HEK293 (cell line): ENCODE measurements around the gene OR8S1.

Experiments
- CTCF ChIA-PET: fragments of 350-600 bp; formaldehyde crosslinking; extraction: SDS; loops from one replicate; lab custom pipeline; 2021; ENCODE audit warnings: antibody characterized with exemption; lab: Yijun Ruan, JAX
- POLR2A ChIA-PET: fragments of 300-600 bp; formaldehyde crosslinking; extraction: SDS; loops from one replicate; lab custom pipeline; 2020; ENCODE audit warnings: antibody characterized with exemption, inconsistent platforms; lab: Yijun Ruan, JAX
- H3K27ac ChIP-seq: fragments of 200-500 bp; sonication (Bioruptor generic); 2 replicates; pipeline ENCODE4 v1.5.1; 2014; ENCODE audit warnings: low read depth, low read length, control low read depth, inconsistent platforms; ENCODE audit errors: extremely low read depth
- H3K36me3 ChIP-seq, 2 experiments: fragments of 200-500 bp in 1 of 2; sonication (Bioruptor generic) in 1 of 2; 1 replicate in 1 of 2; 2 replicates in 1 of 2; pipeline ENCODE4 v1.5.1; 2014 to 2017; ENCODE audit warnings: inconsistent platforms in 2 of 2, low read length in 2 of 2; ENCODE audit not compliant: control insufficient read depth in 2 of 2, insufficient read depth in 1 of 2
- H3K4me1 ChIP-seq: fragments of 200-500 bp; sonication (Bioruptor generic); 2 replicates; pipeline ENCODE4 v1.5.1; 2014; ENCODE audit warnings: mild to moderate bottlenecking, low read length, inconsistent platforms; ENCODE audit not compliant: control insufficient read depth, insufficient read depth
- H3K4me3 ChIP-seq: 2 replicates; pipeline ENCODE4 v1.5.1; 2011; ENCODE audit warnings: low read depth, mild to moderate bottlenecking, control low read depth, low read length, moderate library complexity
- H3K9me3 ChIP-seq: fragments of 200-500 bp; sonication (Bioruptor generic); 2 replicates; pipeline ENCODE4 v1.5.1; 2014; ENCODE audit warnings: low read depth, low read length, inconsistent platforms; ENCODE audit not compliant: control insufficient read depth, insufficient read depth
- KLF7 ChIP-seq: fragments of 450-650 bp; formaldehyde crosslinking; IDR thresholded peaks from 2 replicates; pipeline ENCODE4 v1.5.1; 2016; ENCODE audit warnings: missing biosample characterization, missing genetic modification characterization, borderline replicate concordance
- OVOL3 ChIP-seq: fragments of 450-650 bp; formaldehyde crosslinking; IDR thresholded peaks from 2 replicates; pipeline ENCODE4 v1.5.1; 2016; ENCODE audit warnings: missing biosample characterization, missing genetic modification characterization
- PBX3 ChIP-seq: sonication (generic); formaldehyde crosslinking; IDR thresholded peaks from 2 replicates; pipeline ENCODE4 v1.8.1; 2022; ENCODE audit warnings: mild to moderate bottlenecking, moderate library complexity, missing genetic modification reagents
- REPIN1 ChIP-seq: fragments of 450-650 bp; formaldehyde crosslinking; IDR thresholded peaks from 2 replicates; pipeline ENCODE4 v1.5.1; 2017; ENCODE audit warnings: missing biosample characterization, missing genetic modification characterization, low read depth
- SALL2 ChIP-seq: fragments of 450-650 bp; formaldehyde crosslinking; IDR thresholded peaks from 2 replicates; pipeline ENCODE4 v1.5.0; 2017; ENCODE audit warnings: missing biosample characterization, mild to moderate bottlenecking, missing genetic modification characterization, borderline replicate concordance
- YY1 ChIP-seq: fragments of 450-650 bp; formaldehyde crosslinking; IDR thresholded peaks from 2 replicates; pipeline ENCODE4 v1.5.1; 2018; ENCODE audit warnings: missing biosample characterization, missing genetic modification characterization
- YY2 ChIP-seq: fragments of 450-650 bp; formaldehyde crosslinking; IDR thresholded peaks from 2 replicates; pipeline ENCODE4 v1.5.1; 2016; ENCODE audit warnings: missing biosample characterization, missing genetic modification characterization
- ZNF174 ChIP-seq: fragments of 450-650 bp; formaldehyde crosslinking; IDR thresholded peaks from 2 replicates; pipeline ENCODE4 v1.5.0; 2017; ENCODE audit warnings: missing biosample characterization, mild to moderate bottlenecking, missing genetic modification characterization
- ZNF23 ChIP-seq: fragments of 450-650 bp; formaldehyde crosslinking; IDR thresholded peaks from 2 replicates; pipeline ENCODE4 v1.5.1; 2016; ENCODE audit warnings: missing biosample characterization, missing genetic modification characterization, borderline replicate concordance
- ZNF341 ChIP-seq: fragments of 450-650 bp; formaldehyde crosslinking; IDR thresholded peaks from 2 replicates; pipeline ENCODE4; 2016; ENCODE audit warnings: low read depth, missing biosample characterization, missing genetic modification characterization
- ZNF558 ChIP-seq: fragments of 450-650 bp; formaldehyde crosslinking; IDR thresholded peaks from 2 replicates; pipeline ENCODE4 v1.5.1; 2016; ENCODE audit warnings: missing biosample characterization, missing genetic modification characterization
- ZNF600 ChIP-seq: fragments of 450-650 bp; formaldehyde crosslinking; IDR thresholded peaks from 2 replicates; pipeline ENCODE4 v1.5.1; 2016; ENCODE audit warnings: missing biosample characterization, missing genetic modification characterization
- ZNF610 ChIP-seq: fragments of 450-650 bp; formaldehyde crosslinking; IDR thresholded peaks from 2 replicates; pipeline ENCODE4 v1.5.1; 2016; ENCODE audit warnings: missing biosample characterization, missing genetic modification characterization, borderline replicate concordance
- ZNF645 ChIP-seq: fragments of 450-650 bp; formaldehyde crosslinking; IDR thresholded peaks from 2 replicates; pipeline ENCODE4; 2016; ENCODE audit warnings: missing biosample characterization, missing genetic modification characterization
- ZNF692 ChIP-seq: fragments of 450-650 bp; formaldehyde crosslinking; IDR thresholded peaks from 2 replicates; pipeline ENCODE4 v1.5.1; 2016; ENCODE audit warnings: missing biosample characterization, missing genetic modification characterization
- ZNF701 ChIP-seq: fragments of 450-650 bp; formaldehyde crosslinking; IDR thresholded peaks from 2 replicates; pipeline ENCODE4 v1.5.1; 2016; ENCODE audit warnings: missing biosample characterization, missing genetic modification characterization
- ZNF776 ChIP-seq: fragments of 450-650 bp; formaldehyde crosslinking; IDR thresholded peaks from 2 replicates; pipeline ENCODE4 v1.5.0; 2017; ENCODE audit warnings: missing biosample characterization, missing genetic modification characterization, borderline replicate concordance
- ZNF837 ChIP-seq: fragments of 450-650 bp; formaldehyde crosslinking; IDR thresholded peaks from 2 replicates; pipeline ENCODE4 v1.5.1; 2016; ENCODE audit warnings: missing biosample characterization, missing genetic modification characterization
- ZSCAN23 ChIP-seq: fragments of 450-650 bp; formaldehyde crosslinking; IDR thresholded peaks from 2 replicates; pipeline ENCODE4 v1.5.1; 2016; ENCODE audit warnings: missing biosample characterization, missing genetic modification characterization
- TF ChIP-seq, protein P1 (sequence below): IDR thresholded peaks from 2 replicates; pipeline ENCODE4 v1.6.1; 2011; ENCODE audit warnings: mild to moderate bottlenecking, low read depth, low read length, borderline replicate concordance
- TF ChIP-seq, protein P2 (sequence below): fragments of 450-650 bp; formaldehyde crosslinking; IDR thresholded peaks from 2 replicates; pipeline ENCODE4 v1.5.1; 2016; ENCODE audit warnings: missing biosample characterization, missing genetic modification characterization
- TF ChIP-seq, protein P3 (sequence below): fragments of 450-650 bp; formaldehyde crosslinking; IDR thresholded peaks from 2 replicates; pipeline ENCODE4 v1.5.1; 2017; ENCODE audit warnings: missing biosample characterization, missing genetic modification characterization
- TF ChIP-seq, protein P4 (sequence below): fragments of 450-650 bp; formaldehyde crosslinking; IDR thresholded peaks from 2 replicates; pipeline ENCODE4 v1.5.1; 2016; ENCODE audit warnings: missing biosample characterization, missing genetic modification characterization

OR8S1 gene

GRCh38 chr12:48508987-48509386 lies 16.4 kb upstream of the OR8S1 start:
- Histone ChIP-seq H3K9me3 (no peaks in the 10 kb centered on the region; the same call in 1 of the 2 replicates), H3K4me3 (no peak overlapping the region), H3K27ac (no peak overlapping the region), H3K4me1 (no peaks in the 10 kb centered on the region), H3K36me3 (no peaks in the 10 kb centered on the region)
- POLR2A ChIA-PET: no interaction called here
- CTCF ChIA-PET: no interaction called here
- TF ChIP-seq ZNF341 (tag by site-specific recombination) (no peak), SALL2 (tag by site-specific recombination) (no peak), ZNF837 (tag by site-specific recombination) (no peak), REPIN1 (tag by site-specific recombination) (no peak), ZNF610 (tag by site-specific recombination) (no peak), ZNF645 (tag by site-specific recombination) (no peak), ZNF776 (tag by site-specific recombination) (no peak), OVOL3 (tag by site-specific recombination) (no peak), KLF7 (tag by site-specific recombination) (no peak), YY1 (tag by site-specific recombination) (no peak), ZSCAN23 (no peak), ZNF558 (tag by site-specific recombination) (no peak)
- TF ChIP-seq, protein P1, sequence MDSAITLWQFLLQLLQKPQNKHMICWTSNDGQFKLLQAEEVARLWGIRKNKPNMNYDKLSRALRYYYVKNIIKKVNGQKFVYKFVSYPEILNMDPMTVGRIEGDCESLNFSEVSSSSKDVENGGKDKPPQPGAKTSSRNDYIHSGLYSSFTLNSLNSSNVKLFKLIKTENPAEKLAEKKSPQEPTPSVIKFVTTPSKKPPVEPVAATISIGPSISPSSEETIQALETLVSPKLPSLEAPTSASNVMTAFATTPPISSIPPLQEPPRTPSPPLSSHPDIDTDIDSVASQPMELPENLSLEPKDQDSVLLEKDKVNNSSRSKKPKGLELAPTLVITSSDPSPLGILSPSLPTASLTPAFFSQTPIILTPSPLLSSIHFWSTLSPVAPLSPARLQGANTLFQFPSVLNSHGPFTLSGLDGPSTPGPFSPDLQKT: no peak
- TF ChIP-seq, protein P2, sequence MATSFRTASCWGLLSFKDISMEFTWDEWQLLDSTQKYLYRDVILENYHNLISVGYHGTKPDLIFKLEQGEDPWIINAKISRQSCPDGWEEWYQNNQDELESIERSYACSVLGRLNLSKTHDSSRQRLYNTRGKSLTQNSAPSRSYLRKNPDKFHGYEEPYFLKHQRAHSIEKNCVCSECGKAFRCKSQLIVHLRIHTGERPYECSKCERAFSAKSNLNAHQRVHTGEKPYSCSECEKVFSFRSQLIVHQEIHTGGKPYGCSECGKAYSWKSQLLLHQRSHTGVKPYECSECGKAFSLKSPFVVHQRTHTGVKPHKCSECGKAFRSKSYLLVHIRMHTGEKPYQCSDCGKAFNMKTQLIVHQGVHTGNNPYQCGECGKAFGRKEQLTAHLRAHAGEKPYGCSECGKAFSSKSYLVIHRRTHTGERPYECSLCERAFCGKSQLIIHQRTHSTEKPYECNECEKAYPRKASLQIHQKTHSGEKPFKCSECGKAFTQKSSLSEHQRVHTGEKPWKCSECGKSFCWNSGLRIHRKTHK: no peak
- TF ChIP-seq, protein P3, sequence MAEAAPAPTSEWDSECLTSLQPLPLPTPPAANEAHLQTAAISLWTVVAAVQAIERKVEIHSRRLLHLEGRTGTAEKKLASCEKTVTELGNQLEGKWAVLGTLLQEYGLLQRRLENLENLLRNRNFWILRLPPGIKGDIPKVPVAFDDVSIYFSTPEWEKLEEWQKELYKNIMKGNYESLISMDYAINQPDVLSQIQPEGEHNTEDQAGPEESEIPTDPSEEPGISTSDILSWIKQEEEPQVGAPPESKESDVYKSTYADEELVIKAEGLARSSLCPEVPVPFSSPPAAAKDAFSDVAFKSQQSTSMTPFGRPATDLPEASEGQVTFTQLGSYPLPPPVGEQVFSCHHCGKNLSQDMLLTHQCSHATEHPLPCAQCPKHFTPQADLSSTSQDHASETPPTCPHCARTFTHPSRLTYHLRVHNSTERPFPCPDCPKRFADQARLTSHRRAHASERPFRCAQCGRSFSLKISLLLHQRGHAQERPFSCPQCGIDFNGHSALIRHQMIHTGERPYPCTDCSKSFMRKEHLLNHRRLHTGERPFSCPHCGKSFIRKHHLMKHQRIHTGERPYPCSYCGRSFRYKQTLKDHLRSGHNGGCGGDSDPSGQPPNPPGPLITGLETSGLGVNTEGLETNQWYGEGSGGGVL: no peak

DNA sequence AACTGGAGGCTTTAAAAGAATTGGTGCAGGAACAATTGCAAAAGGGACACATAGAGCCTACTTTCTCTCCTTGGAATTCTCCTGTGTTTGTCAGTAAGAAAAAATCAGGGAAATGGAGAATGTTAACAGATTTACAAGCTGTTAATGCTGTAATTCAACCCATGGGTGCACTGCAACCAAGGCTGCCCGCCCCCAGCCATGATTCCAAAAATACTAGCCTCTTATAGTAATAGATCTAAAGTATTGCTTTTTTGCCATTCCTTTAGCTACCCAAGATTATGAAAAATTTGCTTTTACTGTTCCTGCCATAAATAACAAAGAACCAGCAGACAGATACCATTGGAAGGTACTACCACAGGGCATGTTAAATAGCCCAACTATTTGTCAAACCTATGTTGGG lies 15.3 kb upstream of the OR8S1 start:
- no peaks in the 10 kb centered on the region; the same call in 1 of the 2 replicates for H3K9me3 ChIP-seq
- POLR2A ChIA-PET: no interaction called here
- TF ChIP-seq ZNF23 (tag by site-specific recombination): no peak
- TF ChIP-seq ZNF692 (tag by site-specific recombination): no peak
- TF ChIP-seq ZNF600 (tag by site-specific recombination): no peak
- TF ChIP-seq, protein P4, sequence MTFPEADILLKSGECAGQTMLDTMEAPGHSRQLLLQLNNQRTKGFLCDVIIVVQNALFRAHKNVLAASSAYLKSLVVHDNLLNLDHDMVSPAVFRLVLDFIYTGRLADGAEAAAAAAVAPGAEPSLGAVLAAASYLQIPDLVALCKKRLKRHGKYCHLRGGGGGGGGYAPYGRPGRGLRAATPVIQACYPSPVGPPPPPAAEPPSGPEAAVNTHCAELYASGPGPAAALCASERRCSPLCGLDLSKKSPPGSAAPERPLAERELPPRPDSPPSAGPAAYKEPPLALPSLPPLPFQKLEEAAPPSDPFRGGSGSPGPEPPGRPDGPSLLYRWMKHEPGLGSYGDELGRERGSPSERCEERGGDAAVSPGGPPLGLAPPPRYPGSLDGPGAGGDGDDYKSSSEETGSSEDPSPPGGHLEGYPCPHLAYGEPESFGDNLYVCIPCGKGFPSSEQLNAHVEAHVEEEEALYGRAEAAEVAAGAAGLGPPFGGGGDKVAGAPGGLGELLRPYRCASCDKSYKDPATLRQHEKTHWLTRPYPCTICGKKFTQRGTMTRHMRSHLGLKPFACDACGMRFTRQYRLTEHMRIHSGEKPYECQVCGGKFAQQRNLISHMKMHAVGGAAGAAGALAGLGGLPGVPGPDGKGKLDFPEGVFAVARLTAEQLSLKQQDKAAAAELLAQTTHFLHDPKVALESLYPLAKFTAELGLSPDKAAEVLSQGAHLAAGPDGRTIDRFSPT (tag by site-specific recombination): no peak
- no peak for TF ChIP-seq OVOL3 (tag by site-specific recombination)
- no peak for TF ChIP-seq YY2 (tag by site-specific recombination)
- TF ChIP-seq ZNF174 (tag by site-specific recombination): no peak
- TF ChIP-seq ZNF701 (tag by site-specific recombination): no peak
- TF ChIP-seq PBX3 (CRISPR knock-in tag): no peak
- no peak for TF ChIP-seq ZSCAN23

More for the DNA sequence above, 15.3 kb upstream of the OR8S1 start:
- Histone ChIP-seq H3K36me3 (no peaks in the 10 kb centered on the region), H3K4me1 (no peaks in the 10 kb centered on the region), H3K4me3 (no peak overlapping the region), H3K27ac (no peak overlapping the region)
- CTCF ChIA-PET: interaction anchor here (1.8 kb wide), 1 partner anchor 109 kb away, joined by 6 read pairs; no protein-coding TSS in a partner anchor
